Mucosa of stomach (tissue), 1 donor: ENCODE data around the gene RNF123.
"Not testable (repeated sequence)": the region's sequence is repeated elsewhere in the genome, so short reads cannot be mapped to it uniquely, and the experiment has no call there.

Experiments used
- H3K27me3 ChIP-seq: one replicate; pipeline ENCODE4 v1.7.0; 2013; ENCODE audit warnings: mild to moderate bottlenecking, low read length; ENCODE audit not compliant: control insufficient read depth, insufficient read depth
- H3K36me3 ChIP-seq: one replicate; pipeline ENCODE4 v1.7.0; 2013; ENCODE audit warnings: low read length; ENCODE audit not compliant: control insufficient read depth, insufficient read depth
- H3K4me1 ChIP-seq: one replicate; pipeline ENCODE4 v1.7.0; 2013; ENCODE audit warnings: mild to moderate bottlenecking, low read length; ENCODE audit not compliant: control insufficient read depth, insufficient read depth
- H3K4me3 ChIP-seq: one replicate; pipeline ENCODE4 v1.7.0; 2013; ENCODE audit warnings: low read length
- H3K9ac ChIP-seq: one replicate; pipeline ENCODE4 v1.7.0; 2013; ENCODE audit warnings: mild to moderate bottlenecking, low read length, moderate library complexity
- H3K9me3 ChIP-seq: one replicate; pipeline ENCODE4 v1.7.0; 2013; ENCODE audit warnings: mild to moderate bottlenecking, low read length, moderate library complexity; ENCODE audit not compliant: control insufficient read depth
- donor health status: Pancreatic carcinoma.

Gene RNF123

DNA sequence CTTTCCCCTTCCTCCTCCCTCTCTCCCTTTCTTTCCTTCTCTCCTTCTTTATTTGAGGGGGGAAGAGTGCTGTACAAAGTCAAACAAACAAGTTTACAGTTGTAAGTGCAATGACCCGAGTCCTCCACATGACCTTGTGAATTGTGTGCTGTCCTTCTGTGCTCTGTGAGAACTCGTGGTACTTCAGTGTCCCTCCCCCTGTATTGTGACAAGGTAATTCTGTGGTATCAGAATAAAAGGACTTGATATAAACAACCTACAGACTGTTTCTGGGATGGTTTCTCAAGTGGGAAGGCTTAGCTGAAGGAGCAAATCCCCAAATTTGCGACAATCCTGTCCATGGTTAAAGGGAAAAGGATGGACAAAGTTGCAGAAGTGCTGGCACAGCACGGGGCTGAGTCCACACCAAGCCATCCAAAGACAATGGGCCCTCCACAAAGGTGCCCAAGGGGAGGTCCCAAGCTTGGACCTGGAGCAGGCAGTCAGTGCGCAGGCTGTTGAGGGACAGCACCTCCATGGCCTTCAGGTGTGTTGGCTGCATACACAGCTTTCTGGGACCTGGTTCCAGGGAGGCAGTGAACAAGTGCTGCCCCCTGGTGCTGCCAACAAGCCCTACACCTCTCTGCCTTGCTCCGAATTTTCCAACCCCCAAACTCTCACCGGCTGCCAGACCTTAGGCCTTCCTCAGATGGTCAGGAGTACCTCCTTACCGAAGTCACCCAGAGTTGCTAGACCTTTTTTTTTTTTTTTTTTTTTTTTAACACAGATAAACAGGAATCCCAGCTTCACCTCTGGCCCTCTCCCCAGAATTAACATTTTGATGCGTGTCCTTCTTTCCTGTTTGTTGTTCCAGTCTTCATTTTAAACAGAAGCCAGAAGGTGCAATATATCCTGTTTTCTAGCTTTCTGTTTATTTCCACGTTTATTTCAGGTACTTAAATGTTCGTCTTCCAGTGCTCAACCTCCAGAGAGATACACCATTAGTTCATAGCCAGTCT, 17.8 kb upstream of the RNF123 start:
- Histone ChIP-seq H3K27me3 (peaks cover 7% of the 10 kb centered on the region), H3K36me3 (peaks cover under 1% of the 10 kb centered on the region), H3K4me3 (no peak overlapping the region), H3K4me1 (peaks cover 13% of the 10 kb centered on the region), H3K9ac (no peak overlapping the region), H3K9me3 (no peaks in the 10 kb centered on the region)

DNA sequence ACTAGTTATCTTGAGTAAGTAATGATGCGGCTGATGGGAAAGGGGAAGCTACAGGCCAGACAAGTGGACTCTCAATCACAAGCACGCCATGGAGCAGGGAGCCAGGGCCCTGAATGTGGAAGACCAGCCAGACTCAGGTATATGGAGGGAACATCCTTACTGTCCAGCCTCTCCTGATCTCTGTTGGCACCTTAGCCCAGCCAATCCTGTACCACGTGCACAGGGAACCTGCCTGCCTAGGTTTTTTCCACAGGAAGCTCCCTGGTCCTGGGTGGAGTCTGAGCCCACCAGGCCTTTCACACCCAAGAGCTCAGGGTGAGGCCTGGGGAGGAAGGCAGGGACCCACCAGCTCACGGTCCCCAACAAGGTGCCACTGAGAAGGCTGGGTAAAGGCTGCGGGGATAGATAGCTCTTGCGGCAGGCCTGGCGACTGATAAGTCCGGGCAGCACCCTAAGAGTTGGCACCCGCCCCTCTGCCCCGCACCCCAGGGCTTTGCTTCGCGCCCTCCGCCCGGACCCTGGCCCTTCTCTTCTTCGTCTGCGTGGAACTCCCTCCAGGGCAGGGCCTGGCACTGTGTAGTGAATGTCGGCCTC, 16.1 kb upstream of the RNF123 start:
- peak overlapping the region; percentile 31 for H3K4me3 ChIP-seq
- no peaks in the 10 kb centered on the region for H3K9me3 ChIP-seq
- H3K27me3 ChIP-seq: peaks cover 7% of the 10 kb centered on the region
- peak overlapping the region; percentile 33 for H3K9ac ChIP-seq
- H3K4me1 ChIP-seq: peaks cover 13% of the 10 kb centered on the region
- H3K36me3 ChIP-seq: peaks cover 17% of the 10 kb centered on the region

DNA sequence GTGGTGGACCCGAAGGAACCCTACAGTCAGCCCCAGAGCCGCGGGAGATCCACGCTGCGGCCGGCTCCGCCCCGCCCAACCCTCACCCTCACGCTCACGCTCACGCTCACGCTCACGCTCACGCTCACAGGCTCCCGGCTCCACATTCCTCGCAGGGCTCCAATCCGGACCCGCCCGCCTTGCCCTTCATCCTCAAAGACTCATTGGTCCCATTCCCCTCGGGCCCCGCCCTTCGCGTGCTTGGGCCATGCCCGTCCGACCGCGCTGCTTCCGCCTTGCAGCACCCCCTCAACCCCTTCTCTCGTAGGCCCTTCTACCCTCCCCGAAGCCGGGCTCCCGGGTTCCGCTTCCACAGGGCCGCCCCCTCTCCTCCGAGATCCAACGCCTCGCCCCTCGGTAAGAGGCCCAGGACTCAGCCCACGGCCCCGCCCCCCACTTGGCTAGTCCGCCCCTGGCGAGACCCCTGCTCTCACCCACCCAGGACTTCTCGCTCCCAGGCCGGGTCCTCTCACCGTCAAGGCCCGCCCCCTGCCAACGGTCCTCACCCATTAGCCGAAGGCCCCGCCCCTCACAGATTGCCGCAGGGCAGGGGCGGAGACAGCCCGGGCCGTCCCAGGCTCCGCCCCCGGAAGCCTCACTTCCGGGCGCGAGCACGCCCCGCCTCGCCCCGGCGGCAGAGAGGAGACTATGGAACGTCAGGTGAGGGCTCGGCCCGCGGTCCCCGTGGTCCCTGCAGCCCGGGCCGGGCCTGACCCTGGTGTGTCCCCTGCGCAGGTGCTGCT, 15.5 kb upstream of the RNF123 start, which contains the start of gene APEH:
Gene APEH (plus strand): TSS at position 637 of the 782 bp plus-strand sequence. CDS start 51 bp downstream, at position 688.
- peaks cover 13% of the 10 kb centered on the region for H3K4me1 ChIP-seq
- H3K4me3 ChIP-seq: peak within 1 kb of the TSS; percentile 64
- peak within 1 kb of the TSS; percentile 76 for H3K9ac ChIP-seq
- H3K9me3 ChIP-seq: no peaks in the 10 kb centered on the region
- H3K27me3 ChIP-seq: peaks cover 7% of the 10 kb centered on the region
- peaks cover 18% of the 10 kb centered on the region for H3K36me3 ChIP-seq

DNA sequence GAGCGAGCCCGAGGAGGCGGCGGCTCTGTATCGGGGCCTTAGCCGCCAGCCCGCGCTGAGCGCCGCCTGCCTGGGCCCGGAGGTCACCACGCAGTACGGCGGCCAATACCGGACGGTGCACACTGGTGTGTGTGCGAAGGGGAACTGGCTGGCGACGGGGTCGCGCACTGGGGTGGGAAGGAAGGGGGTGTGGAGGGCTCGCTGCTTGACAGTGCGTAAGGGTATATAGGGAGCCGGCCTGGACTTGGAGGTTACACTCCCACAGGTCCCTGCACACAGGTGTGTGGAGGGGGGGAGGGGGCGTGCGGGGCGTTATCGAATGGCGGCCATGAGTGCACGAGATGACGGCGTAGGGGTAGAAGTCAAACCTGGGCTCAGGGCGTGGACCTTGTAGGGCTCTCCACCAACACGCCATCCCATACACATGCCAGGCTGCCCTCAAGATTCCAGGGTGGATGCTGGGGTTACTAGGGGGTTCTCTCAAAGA, 14.8 kb upstream of the RNF123 start:
- H3K9me3 ChIP-seq: no peaks in the 10 kb centered on the region
- H3K4me1 ChIP-seq: peaks cover 13% of the 10 kb centered on the region
- peak overlapping the region; percentile 76 for H3K9ac ChIP-seq
- peaks cover 1% of the 10 kb centered on the region for H3K27me3 ChIP-seq
- H3K4me3 ChIP-seq: peak overlapping the region; percentile 64
- peaks cover 18% of the 10 kb centered on the region for H3K36me3 ChIP-seq

DNA sequence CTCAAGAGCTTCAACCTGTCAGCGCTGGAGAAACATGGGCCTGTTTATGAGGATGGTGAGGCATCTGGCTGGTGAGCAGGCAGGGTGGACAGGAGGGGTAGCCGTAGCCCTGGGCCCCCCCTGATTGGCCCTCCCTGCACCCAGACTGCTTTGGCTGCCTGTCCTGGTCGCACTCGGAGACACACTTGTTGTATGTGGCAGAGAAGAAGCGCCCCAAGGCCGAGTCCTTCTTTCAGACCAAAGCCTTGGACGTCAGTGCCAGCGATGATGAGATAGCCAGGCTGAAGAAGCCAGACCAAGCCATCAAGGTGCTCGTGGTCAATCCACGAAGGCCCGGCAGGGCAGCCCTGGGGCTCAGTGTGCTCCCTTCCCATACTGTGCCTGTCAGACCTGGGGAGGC, 13.4 kb upstream of the RNF123 start:
- Histone ChIP-seq H3K36me3 (peaks cover 18% of the 10 kb centered on the region), H3K27me3 (no peaks in the 10 kb centered on the region), H3K4me3 (no peak overlapping the region), H3K9me3 (no peaks in the 10 kb centered on the region), H3K4me1 (peaks cover 13% of the 10 kb centered on the region), H3K9ac (no peak overlapping the region)

DNA sequence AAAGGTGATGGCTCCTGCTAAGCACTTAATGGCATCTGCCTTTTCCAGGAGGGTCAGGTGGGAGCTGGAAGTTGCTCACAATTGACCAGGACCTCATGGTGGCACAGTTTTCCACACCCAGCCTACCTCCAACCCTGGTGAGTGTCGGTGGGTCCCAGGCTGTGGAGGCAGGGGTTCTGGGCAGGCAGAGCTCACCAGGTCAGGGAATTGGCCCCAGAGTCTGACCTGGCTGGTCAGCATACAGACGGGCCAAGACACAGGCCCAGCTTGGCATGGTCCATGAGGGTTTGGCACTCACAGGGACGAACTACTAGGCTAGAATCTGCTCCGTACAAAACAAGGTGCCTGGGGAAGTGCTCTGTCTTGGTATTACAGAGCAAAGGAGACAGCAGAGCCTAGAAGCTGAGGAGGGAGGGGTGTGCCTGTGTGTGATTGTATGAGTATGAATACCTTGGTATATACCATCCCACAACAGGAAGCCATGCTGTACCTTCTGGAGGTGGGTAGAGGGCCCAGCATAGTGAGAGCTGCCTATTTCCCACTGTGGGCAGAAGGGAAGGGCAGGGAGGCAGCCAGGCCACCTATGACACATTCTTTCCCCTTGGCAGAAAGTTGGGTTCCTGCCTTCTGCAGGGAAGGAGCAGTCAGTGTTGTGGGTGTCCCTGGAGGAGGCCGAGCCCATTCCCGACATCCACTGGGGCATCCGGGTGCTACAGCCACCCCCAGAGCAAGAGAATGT, 8.7 kb upstream of the RNF123 start:
- Histone ChIP-seq H3K4me1 (no peaks in the 10 kb centered on the region), H3K9ac (no peak overlapping the region), H3K27me3 (no peaks in the 10 kb centered on the region), H3K36me3 (peaks cover 18% of the 10 kb centered on the region), H3K9me3 (no peaks in the 10 kb centered on the region), H3K4me3 (no peak overlapping the region)

DNA sequence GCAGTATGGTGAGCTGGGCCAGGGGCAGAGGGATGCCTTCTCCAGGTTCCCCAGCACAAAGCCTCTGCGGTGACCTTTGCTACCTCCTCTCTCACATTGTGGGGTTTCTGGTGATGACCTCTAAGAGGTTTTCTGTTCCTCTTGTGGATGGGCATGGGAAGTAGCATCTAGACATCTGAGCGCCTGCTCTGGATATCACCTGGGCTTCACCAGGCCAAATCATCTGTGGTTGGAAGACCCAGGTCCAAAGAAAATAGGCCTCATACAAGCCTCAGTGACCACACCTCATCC, 8.2 kb upstream of the RNF123 start:
- Histone ChIP-seq H3K27me3 (peaks cover under 1% of the 10 kb centered on the region), H3K9me3 (no peaks in the 10 kb centered on the region), H3K36me3 (peaks cover 18% of the 10 kb centered on the region), H3K4me1 (no peaks in the 10 kb centered on the region), H3K4me3 (no peak overlapping the region), H3K9ac (no peak overlapping the region)

DNA sequence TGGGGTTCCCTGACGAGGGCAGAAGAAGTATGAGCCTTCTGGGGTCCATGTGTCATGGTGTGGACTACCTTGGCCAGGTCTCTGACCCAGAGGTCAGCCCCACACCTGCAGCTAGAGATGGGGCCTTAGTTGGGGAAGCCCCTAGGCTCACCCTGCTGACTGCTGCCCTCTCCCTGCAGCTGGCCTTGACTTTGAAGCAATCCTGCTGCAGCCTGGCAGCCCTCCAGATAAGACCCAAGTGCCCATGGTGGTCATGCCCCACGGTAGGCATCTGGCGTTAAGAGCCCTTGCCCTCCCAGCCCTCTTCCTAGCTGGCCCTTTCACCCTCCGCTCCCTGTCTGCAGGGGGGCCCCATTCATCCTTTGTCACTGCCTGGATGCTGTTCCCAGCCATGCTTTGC, 7.8 kb upstream of the RNF123 start:
- Histone ChIP-seq H3K4me3 (no peak overlapping the region), H3K4me1 (no peaks in the 10 kb centered on the region), H3K36me3 (peaks cover 18% of the 10 kb centered on the region), H3K9me3 (no peaks in the 10 kb centered on the region), H3K9ac (no peak overlapping the region), H3K27me3 (peaks cover 4% of the 10 kb centered on the region)

DNA sequence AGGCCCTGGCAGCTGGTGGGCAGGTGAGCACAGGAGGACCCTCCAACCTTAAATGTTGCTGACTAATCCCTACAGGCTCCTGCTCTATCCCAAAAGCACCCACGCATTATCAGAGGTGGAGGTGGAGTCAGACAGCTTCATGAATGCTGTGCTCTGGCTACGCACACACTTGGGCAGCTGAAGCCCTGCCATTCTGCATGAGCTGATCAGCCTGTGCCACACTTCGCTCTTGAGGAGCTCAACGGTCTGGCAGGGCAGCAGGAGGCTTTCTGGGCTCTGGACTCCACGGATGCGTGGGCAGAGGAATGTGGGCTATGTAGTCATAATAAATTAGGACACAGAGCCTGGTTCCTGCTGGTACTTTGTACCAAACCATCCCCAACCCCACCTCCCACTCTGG, 6.2 kb upstream of the RNF123 start:
- H3K36me3 ChIP-seq: peaks cover 2% of the 10 kb centered on the region
- no peak overlapping the region for H3K9ac ChIP-seq
- H3K4me1 ChIP-seq: no peaks in the 10 kb centered on the region
- no peak overlapping the region for H3K4me3 ChIP-seq
- peaks cover 4% of the 10 kb centered on the region for H3K27me3 ChIP-seq
- no peaks in the 10 kb centered on the region for H3K9me3 ChIP-seq

DNA sequence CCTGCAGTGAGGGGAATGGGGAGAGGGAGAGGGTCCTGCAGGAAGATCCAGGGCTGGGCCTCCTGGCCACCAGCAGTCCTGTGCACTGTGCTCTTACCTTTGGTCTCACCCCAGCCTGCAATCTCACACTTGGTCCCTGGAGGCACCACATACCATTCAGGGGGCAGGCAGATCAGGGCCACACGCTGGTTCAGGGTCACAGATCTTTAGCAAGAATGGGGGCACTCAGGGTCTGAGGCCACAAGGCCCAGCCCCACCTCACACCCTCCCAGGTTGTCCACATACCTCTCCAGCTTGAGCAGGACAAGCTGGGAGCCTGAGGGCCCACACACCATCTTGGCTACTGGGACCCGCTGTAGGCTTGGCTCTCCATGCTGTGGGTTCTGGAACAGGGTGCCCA, 4.9 kb upstream of the RNF123 start:
- H3K4me3 ChIP-seq, H3K9ac ChIP-seq, H3K27me3 ChIP-seq, H3K36me3 ChIP-seq, H3K9me3 ChIP-seq, H3K4me1 ChIP-seq: not testable (repeated sequence)

DNA sequence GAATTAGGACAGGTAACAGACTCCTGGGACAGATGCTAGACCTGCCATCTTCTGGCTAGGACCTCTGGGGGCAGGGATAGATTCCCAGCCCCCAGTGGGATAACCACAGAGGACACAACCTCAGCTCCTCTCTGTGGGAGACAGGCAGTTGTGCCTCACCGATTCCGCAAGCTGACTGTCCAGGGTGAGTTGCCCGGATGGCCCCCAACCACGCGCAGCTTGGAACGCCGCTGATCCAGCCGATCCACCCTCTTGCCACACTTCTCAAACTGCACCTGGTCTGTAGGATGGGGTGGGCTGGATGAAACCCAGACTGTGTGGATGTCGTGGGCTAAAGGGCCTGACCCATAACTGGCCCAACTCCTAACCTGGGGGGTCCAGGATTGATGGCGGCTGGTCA, 4.3 kb upstream of the RNF123 start:
- H3K9me3 ChIP-seq, H3K27me3 ChIP-seq, H3K9ac ChIP-seq, H3K36me3 ChIP-seq, H3K4me3 ChIP-seq: not testable (repeated sequence)
- H3K4me1 ChIP-seq: peaks cover 11% of the 10 kb centered on the region
